Activated CD8-positive, alpha-beta memory T cell treated with anti-CD3 and anti-CD28 coated beads, Interleukin-2, amount 50 U/mL, for 4 hours (primary cell): ENCODE data around the gene PDE7B.

Experiments used
- DNase-seq: peaks from one replicate; pipeline ENCODE4 v3.0.0-alpha.2; 2020

The PDE7B gene

GRCh38 chr6:135938576-135939207, 87.2 kb downstream of the PDE7B start:
- DNase-seq = no peak

GRCh38 chr6:135939208-135939591, 87.7 kb downstream of the PDE7B start:
- DNase-seq = no peak

- DNase-seq = no peak
Observed at GRCh38 chr6:135940616-135941167, 89.2 kb downstream of the PDE7B start.

GRCh38 chr6:135941275-135942025, 89.9 kb downstream of the PDE7B start:
- DNase-seq = no peak

- DNase-seq = no peak
Observed at GRCh38 chr6:135944120-135944519, 92.6 kb downstream of the PDE7B start.

GRCh38 chr6:135946674-135947073, 95.2 kb downstream of the PDE7B start:
- no peak for DNase-seq

- DNase-seq = no peak
Observed at GRCh38 chr6:135950669-135951068, 99.2 kb downstream of the PDE7B start.

- DNase-seq = no peak
Observed at GRCh38 chr6:135951169-135951568, 99.7 kb downstream of the PDE7B start.

GRCh38 chr6:135953818-135954217, 102.3 kb downstream of the PDE7B start:
- DNase-seq = no peak

GRCh38 chr6:135955099-135955498, 103.6 kb downstream of the PDE7B start:
- DNase-seq = no peak

GRCh38 chr6:135962731-135963130, 111.2 kb downstream of the PDE7B start:
- DNase-seq = no peak

- DNase-seq = no peak
Observed at GRCh38 chr6:135970750-135971149, 119.2 kb downstream of the PDE7B start.

- DNase-seq = no peak
Observed at GRCh38 chr6:135971351-135971750, 119.8 kb downstream of the PDE7B start.

GRCh38 chr6:135972150-135972549, 120.6 kb downstream of the PDE7B start:
- DNase-seq = no peak

GRCh38 chr6:135972586-135972985, 121.1 kb downstream of the PDE7B start:
- DNase-seq = no peak

- DNase-seq = no peak
Observed at GRCh38 chr6:135974426-135974825, 122.9 kb downstream of the PDE7B start.

GRCh38 chr6:135976585-135976984, 125.1 kb downstream of the PDE7B start:
- no peak for DNase-seq

- DNase-seq = no peak
Observed at GRCh38 chr6:135983093-135983492, 131.6 kb downstream of the PDE7B start.

GRCh38 chr6:135983718-135984343, 132.3 kb downstream of the PDE7B start:
- DNase-seq = no peak

GRCh38 chr6:135985471-135985870, 134.0 kb downstream of the PDE7B start:
- no peak for DNase-seq

GRCh38 chr6:135987226-135987625, 135.7 kb downstream of the PDE7B start:
- no peak for DNase-seq

GRCh38 chr6:135990439-135990838, 138.9 kb downstream of the PDE7B start:
- DNase-seq = no peak

GRCh38 chr6:135990855-135991464, 139.5 kb downstream of the PDE7B start:
- no peak for DNase-seq
